Transverse colon (tissue), 4 donors: ENCODE results near the gene MLST8. TPM values are rescaled to one million over a fixed set of nuclear protein-coding genes. Genes with fewer than 3 reads are reported as not detected.

ENCODE experiments used
- DNase-seq: peaks from one replicate; pipeline ENCODE4 v3.0.0-alpha.2; 2019
- H3K27ac ChIP-seq, 4 donors: fragments of 200-600 bp; sonication (generic); 2 replicates each; pipeline ENCODE4 v1.5.1; 2016 to 2018; ENCODE audit warnings: inconsistent platforms in 4 of 4
- H3K27me3 ChIP-seq: fragments of 200-600 bp; sonication (generic); 2 replicates; pipeline ENCODE4 v1.5.1; 2017; ENCODE audit warnings: inconsistent platforms
- H3K36me3 ChIP-seq, 4 donors: fragments of 200-600 bp; sonication (generic); 2 replicates each; pipeline ENCODE4 v1.5.1; 2017 to 2019; ENCODE audit warnings: inconsistent platforms in 4 of 4
- H3K4me1 ChIP-seq, 4 donors: fragments of 200-600 bp; sonication (generic); 2 replicates each; pipeline ENCODE4 v1.5.1; 2017 to 2020; ENCODE audit warnings: inconsistent platforms in 4 of 4
- H3K4me3 ChIP-seq, 4 donors: fragments of 200-600 bp; sonication (generic); 1 replicate in 1 of 4; 2 replicates in 3 of 4; pipeline versions ENCODE4 v1.5.1 to v1.6.1; 2017 to 2019; ENCODE audit warnings: inconsistent platforms in 4 of 4
- H3K9me3 ChIP-seq, 2 donors: fragments of 200-600 bp; sonication (generic); 2 replicates each; pipeline ENCODE4 v1.5.1; 2017 to 2019; ENCODE audit warnings: inconsistent platforms in 2 of 2
- CTCF ChIP-seq, 5 experiments: fragments of 200-600 bp in 3 of 5; fragments of 450-650 bp in 2 of 5; sonication (generic) in 3 of 5; IDR thresholded peaks; 1 replicate in 2 of 5; 2 replicates in 3 of 5; pipeline ENCODE4 v1.5.1; 2016 to 2017; ENCODE audit warnings: antibody characterized with exemption in 5 of 5, inconsistent platforms in 3 of 5, mild to moderate bottlenecking in 2 of 5, moderate library complexity in 1 of 5
- EP300 ChIP-seq: sonication (generic); formaldehyde crosslinking; IDR thresholded peaks from one replicate; pipeline ENCODE4 v1.6.1; 2017; ENCODE audit warnings: antibody characterized with exemption, low read depth
- POLR2A ChIP-seq: fragments of 450-650 bp; IDR thresholded peaks from one replicate; pipeline ENCODE4 v1.6.1; 2016; ENCODE audit warnings: antibody characterized with exemption, mild to moderate bottlenecking, moderate library complexity
- POLR2AphosphoS5 ChIP-seq, 3 donors: sonication (generic); formaldehyde crosslinking; IDR thresholded peaks; one replicate each; pipeline ENCODE4 v1.6.1; 2016; ENCODE audit warnings: antibody characterized with exemption in 3 of 3
- WGBS, 2 donors: methylation state at CpG; one replicate each; pipeline ENCODE4 v1.1.5; 2018; ENCODE audit warnings: low coverage in 1 of 2; 5-methylcytosine and 5-hydroxymethylcytosine counted together
- in situ Hi-C, 4 donors: fragments of 200-750 bp; cut with MboI; loops; one replicate each; pipeline versions ENCODE4 v1.15.0 to v1.15.1; 2017; ENCODE audit warnings: low sequenced_read_pairs in 3 of 4, low pct_ligation_motif_present in 1 of 4, low pct_unique_long_range_greater_than_20kb in 1 of 4
- intact Hi-C: fragments of 100-400 bp; cut with DNase I; formaldehyde crosslinking; loops from one replicate; pipeline ENCODE4 v1.15.1; 2023; ENCODE audit warnings: low total_unique reads
- total RNA-seq, 4 donors: library from RNA; depleted of rRNA; stranded (reverse); fragments of >200 nt; gene quantifications; one replicate each; pipeline ENCODE4 v1.1.0, GENCODE V29; 2016

MLST8 gene
- total RNA-seq, 4 donors from 2014 or later: 50.8 to 81.8 (median 73.1) TPM

- Histone ChIP-seq H3K27me3 (no peaks in the 10 kb centered on the region), H3K9me3 (no peaks in the 10 kb centered on the region), H3K27ac (no peak overlapping the region), H3K4me3 (no peak overlapping the region), H3K4me1 (no peaks in the 10 kb centered on the region), H3K36me3 (peaks cover 0 to 31% (median 14%) of the 10 kb centered on the region in 4 donors)
- no peak for DNase-seq
- in situ Hi-C loops: loop anchor here in 2 of 4 donors (25.0 kb wide), 1 partner anchor 313 kb away; the partner anchor contains the start of gene TBC1D24 (in 2 of the 2)
- WGBS, 2 donors: 94% methylated on average over 21 of the region's 21 CpGs; no CpG with 5 or more reads in 1 of the 2 donors
- intact Hi-C loops: no loop called here
- no peak for TF ChIP-seq EP300
Observed at GRCh38 chr16:2174396-2175131, 30.7 kb upstream of the MLST8 start.

- WGBS, 2 donors: 99% methylated on average over 10 of the region's 10 CpGs; no CpG with 5 or more reads in 1 of the 2 donors
- in situ Hi-C loops: loop anchor here in 1 of 4 donors (25.0 kb wide), 1 partner anchor 312 kb away; the partner anchor contains the start of gene TBC1D24
Observed at GRCh38 chr16:2175454-2175853, 29.8 kb upstream of the MLST8 start.

GRCh38 chr16:2176047-2176446 lies 29.2 kb upstream of the MLST8 start:
- intact Hi-C loops: no loop called here
- Histone ChIP-seq H3K36me3 (peaks cover 0 to 31% (median 14%) of the 10 kb centered on the region in 4 donors), H3K27me3 (no peaks in the 10 kb centered on the region), H3K4me1 (no peaks in the 10 kb centered on the region), H3K27ac (no peak overlapping the region), H3K4me3 (no peak overlapping the region), H3K9me3 (no peaks in the 10 kb centered on the region)
- TF ChIP-seq EP300 (no peak), POLR2AphosphoS5 (IDR thresholded peaks at IDR 0.05) (no peak), POLR2A (no peak), CTCF (IDR thresholded peaks at IDR 0.05) (no peak)
- DNase-seq: no peak
- WGBS, 2 donors: 95% methylated on average over 13 of the region's 23 CpGs; no CpG with 5 or more reads in 1 of the 2 donors
- in situ Hi-C loops: loop anchor here in 1 of 4 donors (25.0 kb wide), 1 partner anchor 311 kb away; the partner anchor contains the start of gene TBC1D24

More at GRCh38 chr16:2175454-2175853, 29.8 kb upstream of the MLST8 start:
- H3K36me3 ChIP-seq: peaks cover 0 to 31% (median 14%) of the 10 kb centered on the region in 4 donors
- intact Hi-C loops: no loop called here
- no peak for DNase-seq
- H3K9me3 ChIP-seq: no peaks in the 10 kb centered on the region
- no peaks in the 10 kb centered on the region for H3K27me3 ChIP-seq
- no peaks in the 10 kb centered on the region for H3K4me1 ChIP-seq
- no peak overlapping the region for H3K4me3 ChIP-seq
- no peak for TF ChIP-seq POLR2AphosphoS5 (IDR thresholded peaks at IDR 0.05)
- no peak for TF ChIP-seq EP300
- TF ChIP-seq CTCF (IDR thresholded peaks at IDR 0.05): no peak
- no peak for TF ChIP-seq POLR2A
- H3K27ac ChIP-seq: no peak overlapping the region

GRCh38 chr16:2177101-2177500 lies 28.2 kb upstream of the MLST8 start:
- in situ Hi-C loops: loop anchor here in 1 of 4 donors (25.0 kb wide), 1 partner anchor 310 kb away; the partner anchor contains the start of gene TBC1D24
- peaks cover 0 to 31% (median 14%) of the 10 kb centered on the region in 4 donors for H3K36me3 ChIP-seq
- TF ChIP-seq EP300 (no peak), CTCF (IDR thresholded peaks at IDR 0.05) (no peak), POLR2A (no peak), POLR2AphosphoS5 (IDR thresholded peaks at IDR 0.05) (no peak)
- no peaks in the 10 kb centered on the region for H3K4me1 ChIP-seq
- no peak overlapping the region for H3K4me3 ChIP-seq
- intact Hi-C loops: no loop called here
- no peaks in the 10 kb centered on the region for H3K9me3 ChIP-seq
- DNase-seq: no peak
- no peak overlapping the region for H3K27ac ChIP-seq
- 93 to 100% methylated on average over 1 to 18 of the region's 18 CpGs for WGBS, 2 donors
- no peaks in the 10 kb centered on the region for H3K27me3 ChIP-seq
